Mucosa of descending colon (tissue), 3 donors: ENCODE data around the gene CDKAL1. TPM values are rescaled to one million over a fixed set of nuclear protein-coding genes. Genes with fewer than 3 reads are reported as not detected.
"Not testable (repeated sequence)": the region's sequence is repeated elsewhere in the genome, so short reads cannot be mapped to it uniquely, and the experiment has no call there.

Experiments used
- ATAC-seq: fragments of 200-7000 bp; cut with Tn5 transposase; one replicate; pipeline ENCODE4 v1.9.1; 2020; ENCODE audit warnings: mild to moderate bottlenecking, moderate library complexity
- DNase-seq, 3 donors: peaks; one replicate each; pipeline ENCODE4 v3.0.0-alpha.2; 2020
- H3K36me3 ChIP-seq: fragments of 200-600 bp; one replicate; pipeline ENCODE4 v1.8.0; 2021; ENCODE audit warnings: low read depth, mild to moderate bottlenecking
- H3K4me1 ChIP-seq: fragments of 200-600 bp; one replicate; pipeline ENCODE4 v1.8.0; 2021; ENCODE audit warnings: low read depth, mild to moderate bottlenecking
- H3K4me3 ChIP-seq: fragments of 200-600 bp; one replicate; pipeline ENCODE4 v1.8.0; 2021; ENCODE audit warnings: mild to moderate bottlenecking
- H3K9me3 ChIP-seq: fragments of 200-600 bp; one replicate; pipeline ENCODE4 v1.8.0; 2021; ENCODE audit warnings: mild to moderate bottlenecking
- CTCF ChIP-seq: fragments of 200-600 bp; IDR thresholded peaks from one replicate; pipeline ENCODE4 v1.8.0; 2022; ENCODE audit warnings: antibody characterized with exemption, mild to moderate bottlenecking
- intact Hi-C, 2 donors: fragments of 100-400 bp; cut with DNase I in 1 of 2; cut with micrococcal nuclease in 1 of 2; formaldehyde crosslinking; loops; one replicate each; pipeline versions ENCODE4 v1.11.0 to v1.11.1; 2022; cut with DNase I, micrococcal nuclease
- total RNA-seq, 3 donors: library from RNA; stranded (reverse); fragmentation: NEBNext Ultra II Directional in 2 of 3; extraction: Animal tissue kit (Norgen Biotek cat#: 25700) in 2 of 3; gene quantifications; one replicate each; pipeline versions ENCODE4 v1.2.1 to v1.2.4, GENCODE V29; 2021 to 2023
- donor health status: DM: no; HTN: no; CAD: no; lungs with moderate emphysema.
- donor health status: DM: no; HTN: no; CAD: no.
- donor health status: DM: no; HTN: yes; CAD: no.

Gene CDKAL1
- total RNA-seq, 3 donors from 2014 or later: 13.4 to 15.5 (median 15.3) TPM

GRCh38 chr6:20715135-20715806, 181.0 kb downstream of the CDKAL1 start:
- DNase-seq: no peak
- Histone ChIP-seq H3K36me3 (no peaks in the 10 kb centered on the region), H3K4me3 (no peak overlapping the region), H3K4me1 (peaks cover 7% of the 10 kb centered on the region), H3K9me3 (no peaks in the 10 kb centered on the region)
- no peak for ATAC-seq
- TF ChIP-seq CTCF: no peak
- intact Hi-C loops: no loop called here

- no peaks in the 10 kb centered on the region for H3K9me3 ChIP-seq
- ATAC-seq (no peak), DNase-seq (no peak)
- intact Hi-C loops: no loop called here
- no peaks in the 10 kb centered on the region for H3K4me1 ChIP-seq
- H3K4me3 ChIP-seq: no peak overlapping the region
- H3K36me3 ChIP-seq: no peaks in the 10 kb centered on the region
- no peak for TF ChIP-seq CTCF
Observed at GRCh38 chr6:20716865-20717264, 182.6 kb downstream of the CDKAL1 start.

GRCh38 chr6:20717743-20718142, 183.5 kb downstream of the CDKAL1 start:
- DNase-seq: no peak
- H3K4me1 ChIP-seq: no peaks in the 10 kb centered on the region
- TF ChIP-seq CTCF: no peak
- no peak overlapping the region for H3K4me3 ChIP-seq
- intact Hi-C loops: no loop called here
- H3K9me3 ChIP-seq: no peaks in the 10 kb centered on the region
- no peak for ATAC-seq
- no peaks in the 10 kb centered on the region for H3K36me3 ChIP-seq

DNA sequence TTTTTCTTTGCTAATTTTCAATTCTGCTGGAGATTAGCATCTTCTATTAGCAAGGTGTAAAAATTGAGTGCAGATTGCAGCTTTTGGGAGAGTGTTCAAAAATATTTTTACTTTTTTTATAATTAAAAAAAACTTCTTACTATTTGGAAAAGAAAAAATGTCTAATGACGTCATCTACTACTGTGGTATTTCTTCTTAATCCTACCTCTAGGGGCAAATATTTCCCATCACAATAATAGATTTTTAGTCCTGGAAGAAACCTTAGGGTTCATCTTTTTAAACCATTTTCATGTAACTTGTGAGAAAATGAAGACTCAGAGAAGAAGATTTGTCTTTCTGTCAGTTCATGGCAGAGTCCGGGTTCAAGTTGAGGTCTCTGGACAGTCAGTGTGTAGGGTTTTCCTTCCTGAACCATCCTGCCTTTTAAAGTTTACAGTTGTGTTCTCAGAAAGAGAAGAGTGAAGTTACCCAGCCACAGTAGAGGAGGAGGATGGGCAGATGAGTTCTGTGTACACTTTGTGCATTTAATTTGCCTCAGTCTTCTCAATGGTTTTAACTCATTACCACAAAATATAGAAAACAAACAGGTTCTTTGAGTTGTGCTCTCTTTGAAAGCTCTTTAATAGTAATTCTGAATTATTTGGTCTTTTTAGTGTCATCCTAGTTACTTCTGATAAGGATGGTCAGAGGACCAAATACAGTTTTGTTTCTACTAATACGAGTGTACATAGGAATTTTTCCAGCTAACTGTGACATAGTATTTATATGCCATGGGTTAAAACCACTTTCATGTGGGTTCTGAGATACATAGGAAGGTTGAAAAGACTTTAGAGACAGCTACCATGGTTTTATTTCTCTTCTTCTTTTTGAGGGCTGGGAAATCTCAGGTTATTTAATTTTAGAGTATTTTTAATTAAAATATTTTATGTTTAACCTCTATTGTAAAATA, 184.7 kb downstream of the CDKAL1 start:
- intact Hi-C loops: no loop called here
- ATAC-seq (no peak), DNase-seq (no peak)
- H3K4me1 ChIP-seq: no peaks in the 10 kb centered on the region
- H3K9me3 ChIP-seq: no peaks in the 10 kb centered on the region
- H3K36me3 ChIP-seq: no peaks in the 10 kb centered on the region
- no peak for TF ChIP-seq CTCF
- H3K4me3 ChIP-seq: no peak overlapping the region

DNA sequence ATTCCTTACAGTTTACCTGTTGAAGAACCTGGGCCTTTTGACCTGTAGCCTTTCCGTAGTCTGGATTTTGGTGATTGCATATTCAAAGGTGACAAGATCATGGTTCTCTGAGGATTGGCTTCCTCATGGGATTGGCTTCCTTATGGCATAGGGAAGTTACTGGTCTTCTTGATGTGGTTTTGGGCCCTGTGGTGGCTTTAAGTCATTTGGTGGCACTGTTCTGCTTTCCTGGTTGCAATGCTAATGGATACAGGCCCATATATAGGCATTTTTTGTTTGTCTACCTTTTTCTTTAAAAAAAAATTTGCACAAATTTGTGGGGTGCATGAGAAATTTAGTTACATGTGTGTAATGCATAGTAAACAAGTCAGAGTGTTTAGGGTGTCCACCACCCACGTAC, 185.7 kb downstream of the CDKAL1 start:
- Histone ChIP-seq H3K9me3 (no peaks in the 10 kb centered on the region), H3K4me3 (no peak overlapping the region), H3K36me3 (no peaks in the 10 kb centered on the region), H3K4me1 (no peaks in the 10 kb centered on the region)
- no peak for TF ChIP-seq CTCF
- intact Hi-C loops: no loop called here
- peak; percentile 58 for ATAC-seq
- DNase-seq: no peak

GRCh38 chr6:20721121-20721520, 186.9 kb downstream of the CDKAL1 start:
- H3K4me3 ChIP-seq, H3K4me1 ChIP-seq, DNase-seq, intact Hi-C loops, ATAC-seq, H3K36me3 ChIP-seq, H3K9me3 ChIP-seq: not testable (repeated sequence)
